HT1080 (cell line): ENCODE results near the gene DOCK2. TPM values are rescaled to one million over a fixed set of nuclear protein-coding genes. Genes with fewer than 3 reads are reported as not detected.

ENCODE experiments used
- DNase-seq: peaks from one replicate; pipeline ENCODE4 v3.0.0-alpha.2; 2015; ENCODE audit warnings: low read depth
- total RNA-seq: library from RNA; depleted of rRNA; stranded (reverse); fragments of >200 nt; shearing (Covaris generic); gene quantifications from 2 replicates; pipeline ENCODE4 v1.2.3, GENCODE V29; 2014

DOCK2 gene
- total RNA-seq, 1 experiment from 2014 or later = 2.1 TPM

- DNase-seq = no peak
Measured at GRCh38 chr5:169895926-169896325, 258.9 kb downstream of the DOCK2 start.

DNA sequence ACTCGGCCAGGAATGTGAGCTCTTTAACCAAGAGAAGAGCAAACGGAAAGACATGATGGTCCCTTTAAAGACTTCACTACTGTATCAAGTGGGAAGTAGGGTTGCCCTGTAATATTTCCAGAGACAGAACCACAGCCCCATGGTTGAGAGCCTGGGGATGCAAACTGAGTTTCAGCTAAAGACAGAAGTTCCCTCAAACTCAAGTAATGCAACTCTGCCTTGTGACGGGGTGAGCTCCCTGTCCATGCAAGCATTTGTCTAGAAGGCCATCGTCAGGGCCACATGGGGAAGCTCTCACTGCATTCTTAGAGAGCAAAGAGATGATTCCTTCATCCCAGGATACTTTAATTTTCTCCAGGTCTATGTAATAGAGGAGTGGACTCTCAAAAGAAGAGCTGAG, 260.4 kb downstream of the DOCK2 start:
- no peak for DNase-seq

DNA sequence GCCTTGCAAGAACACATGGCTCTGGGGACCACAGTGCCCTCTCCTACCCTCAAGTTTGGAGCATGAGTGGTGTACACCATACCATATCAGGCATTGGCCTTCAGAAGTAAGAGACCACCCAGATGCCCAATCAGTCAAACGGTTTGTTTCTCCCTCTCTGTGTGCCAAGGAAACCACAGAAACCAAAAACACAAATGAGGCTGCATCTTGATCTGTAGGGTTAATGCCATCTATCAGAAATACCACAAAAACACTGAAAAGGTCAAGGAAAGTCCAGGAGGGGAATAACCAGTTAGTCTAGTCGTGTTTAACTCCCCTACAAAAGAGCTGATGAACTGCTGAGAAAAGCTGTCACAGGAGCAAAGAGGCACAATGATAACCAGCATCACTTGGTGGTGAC, 264.8 kb downstream of the DOCK2 start:
- DNase-seq = no peak

- no peak for DNase-seq
Measured at GRCh38 chr5:169904059-169904458, 267.0 kb downstream of the DOCK2 start.

GRCh38 chr5:169904508-169904907, 267.4 kb downstream of the DOCK2 start:
- no peak for DNase-seq

GRCh38 chr5:169905017-169905416, 267.9 kb downstream of the DOCK2 start:
- DNase-seq = no peak

DNA sequence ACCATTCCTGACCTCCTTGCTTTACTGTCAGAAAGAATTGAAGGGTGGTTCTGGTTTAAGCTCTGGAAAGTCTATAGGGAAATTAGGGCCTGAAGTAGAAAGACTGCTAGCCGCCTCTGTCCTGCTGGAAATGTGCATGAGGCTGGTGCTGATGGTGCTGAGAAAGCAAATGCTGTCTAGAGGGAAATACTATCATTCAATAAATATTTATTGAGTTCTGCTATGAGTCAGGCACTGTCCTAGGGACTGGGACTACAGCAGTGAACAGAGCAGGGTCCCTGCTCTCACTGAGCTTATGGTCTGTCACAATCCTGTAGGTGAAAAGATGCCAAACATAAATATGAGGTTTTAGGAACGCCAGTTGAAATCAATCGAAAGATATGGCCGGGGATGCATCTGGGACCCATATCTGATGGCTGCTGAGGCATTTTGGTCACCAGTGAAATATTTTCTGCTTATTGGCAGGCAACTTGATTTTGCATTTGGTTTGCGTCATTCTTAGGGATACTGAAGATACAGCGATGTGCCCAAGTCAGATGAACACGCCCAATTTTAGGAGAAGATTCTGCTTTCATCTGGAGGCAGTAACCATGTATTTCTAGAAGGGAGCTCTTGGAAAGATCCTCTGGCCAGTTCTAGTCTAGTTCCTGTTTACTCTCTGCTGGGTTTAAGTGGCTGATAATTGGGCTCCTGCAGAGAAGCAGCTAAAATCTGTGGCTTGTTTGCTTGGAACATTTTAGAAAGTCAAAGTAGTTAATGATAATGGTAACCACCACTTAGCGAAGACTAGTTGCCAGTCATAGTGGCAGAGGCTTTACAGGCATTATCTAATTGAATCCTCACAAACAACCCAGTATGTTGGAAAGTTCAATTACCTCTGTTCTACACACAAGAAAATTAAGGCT, 269.9 kb downstream of the DOCK2 start:
- DNase-seq = no peak

DNA sequence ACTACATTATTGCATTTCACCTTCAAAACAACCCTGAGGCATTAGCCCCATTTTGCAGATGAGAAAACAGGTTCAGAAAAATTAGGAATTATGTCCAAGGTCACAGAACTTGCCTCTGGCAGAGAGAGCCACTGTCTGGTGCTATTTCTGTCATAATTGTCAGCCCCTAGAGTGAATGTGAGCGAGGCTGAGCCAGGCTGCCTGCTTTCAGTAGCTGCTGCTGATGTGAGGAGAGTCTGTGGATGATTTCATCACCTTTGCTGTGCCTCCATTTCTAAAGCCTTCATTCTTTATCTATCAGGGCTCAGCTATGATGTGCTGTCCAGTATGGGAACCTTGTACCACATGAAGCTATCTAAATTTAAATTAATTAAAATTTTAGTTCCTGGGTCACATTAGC, 271.8 kb downstream of the DOCK2 start:
- no peak for DNase-seq

DNA sequence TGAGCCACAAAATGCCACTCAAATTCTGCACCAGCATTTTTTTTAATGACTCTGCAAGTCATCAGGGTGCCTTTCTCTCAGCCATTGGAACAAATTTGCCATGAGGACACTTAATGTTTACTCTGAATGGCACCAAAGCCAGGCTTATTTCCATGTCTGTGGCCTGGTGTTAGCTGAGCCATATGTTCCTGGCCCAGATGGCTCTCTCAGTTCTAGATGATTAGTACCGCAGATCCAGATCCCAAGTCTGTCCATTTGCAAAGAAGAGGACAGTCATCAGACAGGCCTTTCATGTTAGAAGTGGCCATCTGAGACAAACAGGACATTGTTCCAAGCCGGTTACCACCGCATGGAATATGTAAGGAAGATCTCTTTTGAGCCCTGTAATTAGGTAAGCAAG, 272.9 kb downstream of the DOCK2 start:
- no peak for DNase-seq

- no peak for DNase-seq
Measured at GRCh38 chr5:169910393-169910792, 273.3 kb downstream of the DOCK2 start.

DNA sequence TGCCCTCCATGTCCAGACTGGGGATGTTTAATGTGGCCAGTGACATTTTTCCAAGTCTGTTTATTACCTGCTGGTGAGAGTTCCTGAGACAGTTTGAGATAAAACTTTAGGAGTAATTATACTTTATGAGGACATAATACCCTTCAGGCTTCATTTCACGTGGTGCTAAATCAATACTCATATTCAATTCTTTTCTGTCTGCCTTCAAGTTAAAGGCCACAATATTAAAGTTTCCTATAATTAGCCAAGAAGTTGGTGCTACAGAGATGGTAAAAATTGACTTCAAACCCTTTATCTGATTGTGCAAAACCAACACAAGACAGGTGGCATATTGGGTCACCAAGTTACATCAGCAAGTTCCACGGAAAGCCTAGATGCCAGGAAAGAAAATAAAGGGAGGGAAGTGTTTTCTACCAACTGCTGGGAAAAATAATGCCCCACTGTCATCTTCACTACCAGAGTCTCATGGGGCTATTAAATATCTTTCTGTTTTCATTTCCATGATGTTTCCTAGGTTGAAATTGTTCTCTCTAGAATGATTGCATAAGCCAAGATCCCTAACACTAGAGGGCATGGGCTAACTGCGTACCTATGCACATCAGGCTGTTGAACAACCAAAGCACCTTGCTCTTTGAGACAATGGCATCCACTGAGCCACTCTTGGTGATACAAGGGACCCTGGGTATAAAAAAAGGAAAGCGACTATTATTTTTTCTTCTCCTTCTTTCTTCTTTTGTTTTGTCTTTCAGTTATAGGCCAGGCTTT, 274.6 kb downstream of the DOCK2 start:
- DNase-seq = no peak

DNA sequence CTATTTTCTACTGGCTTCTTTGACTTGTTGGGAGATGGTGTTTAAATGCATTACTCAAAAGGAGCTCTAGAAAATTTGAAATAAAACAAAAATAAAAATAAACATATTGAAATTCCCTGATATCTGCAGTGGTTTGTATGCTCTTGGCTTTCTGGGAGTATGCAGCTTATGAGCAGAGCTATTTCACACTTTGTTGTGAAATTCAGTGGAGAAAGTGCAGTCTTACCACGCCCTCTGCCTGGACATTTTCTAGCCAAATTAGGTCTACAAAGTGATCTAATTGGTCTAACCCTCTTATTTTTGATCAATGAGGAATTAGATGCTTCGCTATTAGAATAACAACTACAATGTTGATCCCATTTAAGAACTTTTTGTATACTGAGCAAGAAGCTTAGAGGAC, 276.4 kb downstream of the DOCK2 start:
- no peak for DNase-seq

- peak; percentile 15 for DNase-seq
Measured at GRCh38 chr5:169914766-169915165, 277.7 kb downstream of the DOCK2 start.

GRCh38 chr5:169917500-169917899, 280.4 kb downstream of the DOCK2 start:
- no peak for DNase-seq

GRCh38 chr5:169918228-169918627, 281.2 kb downstream of the DOCK2 start:
- DNase-seq = no peak

- DNase-seq = no peak
Measured at GRCh38 chr5:169920474-169920873, 283.4 kb downstream of the DOCK2 start.

GRCh38 chr5:169921384-169921783, 284.3 kb downstream of the DOCK2 start:
- DNase-seq = no peak

DNA sequence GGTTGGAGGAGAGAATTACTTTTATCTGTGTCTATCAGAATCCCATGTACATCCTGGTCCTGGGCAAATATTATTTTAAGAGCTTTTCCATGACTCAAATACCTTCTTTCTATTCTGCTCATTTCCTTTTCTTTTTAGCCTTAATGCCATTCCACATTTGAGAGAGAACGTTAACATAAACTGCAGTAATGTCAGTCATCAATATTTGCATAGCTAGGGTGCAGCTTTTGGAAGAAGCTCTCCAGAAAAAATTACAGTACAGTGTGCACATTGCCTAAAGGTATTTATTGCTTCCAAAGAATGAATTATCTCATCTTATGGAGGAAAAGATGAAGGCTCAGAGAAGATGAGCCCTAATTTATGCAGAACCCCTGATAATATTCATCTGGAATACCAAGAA, 284.9 kb downstream of the DOCK2 start:
- DNase-seq = no peak

DNA sequence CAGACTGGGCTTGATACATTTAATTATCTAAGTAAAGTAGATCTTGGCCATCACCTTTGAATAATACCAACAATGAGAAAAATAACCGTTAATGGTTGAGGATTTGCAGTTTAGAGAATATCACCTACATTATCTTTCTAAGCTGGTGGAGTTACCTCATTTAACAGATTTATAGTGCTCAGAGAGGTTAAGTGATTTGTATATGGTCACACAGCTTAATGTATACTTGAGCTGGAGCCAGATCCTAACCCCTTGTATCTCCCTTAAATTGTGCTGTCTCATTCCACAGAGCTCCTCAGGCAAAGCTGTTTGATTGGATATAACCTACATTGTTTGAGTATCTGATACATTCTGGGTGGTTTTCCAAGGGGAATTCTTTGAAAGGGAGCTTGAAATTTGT, 285.4 kb downstream of the DOCK2 start:
- no peak for DNase-seq

DNA sequence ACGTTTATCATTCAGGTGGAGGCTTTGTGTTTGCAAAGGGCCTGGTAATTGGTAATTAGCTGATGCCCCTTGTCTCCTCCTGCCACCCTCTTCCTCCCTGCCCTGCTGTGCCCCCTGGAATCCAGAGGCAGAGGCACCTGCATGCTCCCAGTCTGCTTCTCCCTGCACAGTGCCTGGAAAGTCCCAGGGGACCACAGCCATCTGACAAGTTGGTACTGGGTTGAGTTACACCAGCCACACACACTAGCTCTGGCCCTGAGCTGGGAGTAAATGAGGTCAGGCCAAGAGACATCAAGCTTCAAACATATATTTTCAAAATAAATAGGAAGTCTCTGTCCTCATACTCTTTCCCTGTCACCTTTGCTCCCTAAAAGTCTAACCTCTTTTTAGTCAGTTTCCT, 286.9 kb downstream of the DOCK2 start:
- no peak for DNase-seq

DNA sequence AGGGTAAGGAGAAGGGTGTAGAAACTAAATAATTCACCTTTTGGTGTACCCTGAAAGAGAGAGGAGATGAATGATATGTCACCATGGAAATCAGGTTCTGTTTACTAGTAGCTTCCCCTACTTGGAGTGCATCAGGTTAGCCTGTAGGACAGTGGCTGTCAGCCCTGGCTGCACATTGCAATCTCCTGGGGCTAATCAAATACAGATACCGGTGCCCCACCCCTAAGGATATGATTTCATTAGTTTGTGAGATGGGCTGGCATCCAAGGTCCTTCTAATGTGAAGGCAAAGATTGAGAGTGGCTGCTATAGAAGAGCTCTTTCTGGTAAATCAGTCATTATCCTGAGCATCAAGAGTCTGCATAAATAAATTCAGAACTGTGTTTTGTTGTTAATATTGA, 296.1 kb downstream of the DOCK2 start:
- no peak for DNase-seq

DNA sequence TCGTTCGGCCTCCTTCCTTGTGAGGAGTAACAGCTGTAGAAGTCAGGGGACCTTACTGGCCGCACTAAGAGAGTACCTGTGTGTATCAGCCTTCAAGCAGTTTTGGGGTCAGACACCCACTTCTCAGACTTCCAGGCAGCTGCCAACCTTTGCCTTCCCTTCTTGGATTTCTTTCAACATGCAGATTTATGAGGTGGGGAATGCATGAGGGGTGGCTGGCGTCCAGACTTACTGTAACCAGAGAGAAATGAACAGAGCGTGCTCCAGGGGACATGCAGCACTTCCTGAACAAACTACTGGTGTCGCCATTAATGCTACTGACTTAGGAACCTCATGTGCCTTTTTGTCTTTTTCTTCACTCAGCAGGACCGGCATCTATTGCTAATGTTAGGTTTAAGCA, 296.5 kb downstream of the DOCK2 start:
- DNase-seq = no peak

- no peak for DNase-seq
Measured at GRCh38 chr5:169934990-169935389, 297.9 kb downstream of the DOCK2 start.
